ENCODE results near the gene RABL6. TPM values are rescaled to one million over a fixed set of nuclear protein-coding genes. Genes with fewer than 3 reads are reported as not detected.
"Not testable (repeated sequence)": the region's sequence is repeated elsewhere in the genome, so short reads cannot be mapped to it uniquely, and the experiment has no call there.

The RABL6 gene
- total and polyA plus RNA-seq, 2 of the 4 experiments (the other 2 are of a cell fraction): 37.1 to 47.5 TPM

DNA sequence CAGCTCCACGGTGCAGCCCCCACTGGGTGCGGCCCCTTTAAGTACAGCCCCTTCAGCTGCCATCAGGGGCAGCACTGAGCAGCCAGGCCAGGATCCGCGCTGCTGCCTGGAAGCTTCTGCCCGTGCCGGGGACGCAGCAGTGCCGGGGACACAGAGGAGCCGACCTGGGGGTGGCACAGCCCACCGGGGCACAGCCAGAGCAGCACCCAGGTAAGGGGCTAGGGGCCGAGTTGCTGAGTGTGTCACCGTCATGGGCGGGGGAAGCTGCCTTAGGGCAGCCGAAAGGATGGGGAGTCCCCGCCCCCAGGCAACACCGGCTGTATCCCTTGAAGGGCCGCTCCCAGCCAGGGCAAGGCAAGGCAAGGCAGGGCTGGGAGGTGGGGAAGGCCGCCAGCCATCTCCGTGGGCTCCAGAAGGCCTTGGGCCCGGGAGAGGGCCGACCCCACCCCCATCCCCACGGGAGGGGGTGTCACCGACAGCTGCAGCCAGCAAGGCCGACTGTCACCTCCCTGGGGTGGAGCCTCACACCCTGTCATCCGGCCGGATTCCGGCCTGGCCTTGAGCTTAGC, 34.7 kb downstream of the RABL6 start, which contains the start of gene AJM1:
AJM1 (plus strand) TSS at position 99 of the 569 bp plus-strand sequence. CDS start 1,937 bp downstream, outside the sequence.
- ATAC-seq (ENCODE audit: low read depth): peak; percentile 78
- BruUV-seq (replicated peaks); H2BK15ac ChIP-seq (ENCODE audit: low read depth, low read length); H3K56ac ChIP-seq (ENCODE audit: extremely low read depth, insufficient read depth, low read length); H2BK20ac ChIP-seq (ENCODE audit: low read depth, low read length); H2BK5ac ChIP-seq (ENCODE audit: low read depth, low read length, poor library complexity, severe bottlenecking); H3K27ac ChIP-seq (ENCODE audit: insufficient read depth, low read length); dilution Hi-C loops (cut with HindIII; ENCODE audit: low sequenced_read_pairs, unreplicated experiment); H3K9me3 ChIP-seq (ENCODE audit: control insufficient read depth, insufficient read depth, low read length); H3K79me1 ChIP-seq (ENCODE audit: low read depth in 1 of 2, low read length in 2 of 2); H4K91ac ChIP-seq (ENCODE audit: insufficient read depth, low read depth, low read length); intact Hi-C loops (cut with micrococcal nuclease); H3K18ac ChIP-seq (ENCODE audit: low read depth, low read length); H3K23ac ChIP-seq (ENCODE audit: low read depth, low read length); in situ Hi-C loops (cut with MboI; ENCODE audit: low sequenced_read_pairs); H4K5ac ChIP-seq (ENCODE audit: low read depth, low read length); H3K9me1 ChIP-seq (ENCODE audit: insufficient read depth, low read length): not testable (repeated sequence)
- 0% methylated on average over 7 of the region's 27 CpGs; no CpG with 5 or more reads in 1 of the 2 experiments for WGBS, 2 experiments (ENCODE audit: extremely low coverage in 2 of 2, insufficient read length in 1 of 2)
- Histone ChIP-seq H3K27me3 (ENCODE audit: control insufficient read depth, insufficient read depth, low read length) (peaks cover 22% of the 10 kb centered on the region), H2AFZ (replicated peaks; ENCODE audit: low read length, poor library complexity) (peak within 1 kb of the TSS; percentile 93), H3K4me3 (ENCODE audit: insufficient read depth, low read depth, low read length) (peak within 1 kb of the TSS; percentile 45), H4K8ac (ENCODE audit: low read depth in 2 of 2, low read length in 2 of 2) (peak within 1 kb of the TSS in 1 of 2 experiments; percentile 17; a peak in 2 of 4 replicates), H3K14ac (replicated peaks; ENCODE audit: low read depth, low read length) (peak within 1 kb of the TSS; percentile 32), H3K4ac (ENCODE audit: low read depth, low read length) (peak within 1 kb of the TSS; percentile 15; the same call in 1 of the 2 replicates), H4K20me1 (ENCODE audit: insufficient read depth, low read length) (peaks cover 25% of the 10 kb centered on the region), H2BK120ac (ENCODE audit: low read depth, low read length) (0 out of 2 replicates have a peak within 1 kb of the TSS, but pooled peaks have one; percentile 1), H3K36me3 (ENCODE audit: control insufficient read depth, insufficient read depth, low read length) (peaks cover 11% of the 10 kb centered on the region), H2AK9ac (replicated peaks; ENCODE audit: low read depth, low read length, poor library complexity) (peak within 1 kb of the TSS; percentile 70), H3K4me2 (ENCODE audit: low read depth, low read length) (peak within 1 kb of the TSS; percentile 83), H3K9ac (ENCODE audit: low read depth, low read length) (0 out of 2 replicates have a peak within 1 kb of the TSS, but pooled peaks have one; percentile 25), H2AK5ac (ENCODE audit: low read depth, low read length) (peak within 1 kb of the TSS; percentile 50; the same call in 1 of the 2 replicates), H3K4me1 (ENCODE audit: control insufficient read depth, insufficient read depth, low read length) (peaks cover 11% of the 10 kb centered on the region)
- peak; percentile 65 for DNase-seq
- POLR2A ChIA-PET (ENCODE audit: unreplicated experiment): interaction anchor here (0.6 kb wide), 1 partner anchor 433 kb away, joined by 4 read pairs; no protein-coding TSS in a partner anchor
- TF ChIP-seq SMC3 (IDR thresholded peaks at IDR 0.05; ENCODE audit: low read depth, low read length) (peak; percentile 30; the same call in 1 of the 2 replicates), RAD21 (IDR thresholded peaks at IDR 0.05; ENCODE audit: low read length) (peak; percentile 47), BHLHE40 (IDR thresholded peaks at IDR 0.05; ENCODE audit: low read depth, low read length) (peak; percentile 70; the same call in 1 of the 2 replicates), MAZ (IDR thresholded peaks at IDR 0.05; ENCODE audit: borderline replicate concordance, low read depth, low read length) (peak; percentile 88)
- TF ChIP-seq, protein P1, sequence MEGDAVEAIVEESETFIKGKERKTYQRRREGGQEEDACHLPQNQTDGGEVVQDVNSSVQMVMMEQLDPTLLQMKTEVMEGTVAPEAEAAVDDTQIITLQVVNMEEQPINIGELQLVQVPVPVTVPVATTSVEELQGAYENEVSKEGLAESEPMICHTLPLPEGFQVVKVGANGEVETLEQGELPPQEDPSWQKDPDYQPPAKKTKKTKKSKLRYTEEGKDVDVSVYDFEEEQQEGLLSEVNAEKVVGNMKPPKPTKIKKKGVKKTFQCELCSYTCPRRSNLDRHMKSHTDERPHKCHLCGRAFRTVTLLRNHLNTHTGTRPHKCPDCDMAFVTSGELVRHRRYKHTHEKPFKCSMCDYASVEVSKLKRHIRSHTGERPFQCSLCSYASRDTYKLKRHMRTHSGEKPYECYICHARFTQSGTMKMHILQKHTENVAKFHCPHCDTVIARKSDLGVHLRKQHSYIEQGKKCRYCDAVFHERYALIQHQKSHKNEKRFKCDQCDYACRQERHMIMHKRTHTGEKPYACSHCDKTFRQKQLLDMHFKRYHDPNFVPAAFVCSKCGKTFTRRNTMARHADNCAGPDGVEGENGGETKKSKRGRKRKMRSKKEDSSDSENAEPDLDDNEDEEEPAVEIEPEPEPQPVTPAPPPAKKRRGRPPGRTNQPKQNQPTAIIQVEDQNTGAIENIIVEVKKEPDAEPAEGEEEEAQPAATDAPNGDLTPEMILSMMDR (conservative IDR thresholded peaks at IDR 0.05; ENCODE audit: low read depth, low read length): peak; percentile 82
- CTCF ChIA-PET: interaction anchor here (0.7 to 1.3 kb wide), 3 partner anchors 15 to 187 kb away, joined by 3 to 4 read pairs (median 3); no protein-coding TSS in a partner anchor

Data from IMR-90 (cell line).